Astrocyte (in vitro differentiated cells and primary cell): ENCODE results near the gene NSMCE1. TPM values are rescaled to one million over a fixed set of nuclear protein-coding genes. Genes with fewer than 3 reads are reported as not detected.
A peak's percentile ranks its signal among the peaks of the same experiment; 100 is the strongest.

ENCODE experiments used
- DNase-seq: peaks from one replicate; pipeline ENCODE4 v3.0.0-alpha.2; 2010; ENCODE audit warnings: low read depth
- FAIRE-seq: peaks from 2 replicates; lab custom pipeline; 2011; peaks lifted over from hg19 to GRCh38; lab: Jason Lieb, UNC
- H2AFZ ChIP-seq: 2 replicates; pipeline ENCODE4 v1.6.0; 2012; ENCODE audit warnings: low read depth, low read length, inconsistent platforms
- H3K27ac ChIP-seq: 2 replicates; pipeline ENCODE4 v1.5.1; 2011; ENCODE audit warnings: low read depth, low read length, inconsistent platforms
- H3K27me3 ChIP-seq: 2 replicates; pipeline ENCODE4 v1.6.0; 2011; ENCODE audit warnings: low read length, inconsistent platforms; ENCODE audit not compliant: insufficient read depth
- H3K36me3 ChIP-seq: 2 replicates; pipeline ENCODE4 v1.5.1; 2011; ENCODE audit warnings: low read length, inconsistent platforms; ENCODE audit not compliant: insufficient read depth
- H3K4me1 ChIP-seq: 2 replicates; pipeline ENCODE4 v1.5.1; 2011; ENCODE audit warnings: low read length, inconsistent platforms; ENCODE audit not compliant: insufficient read depth
- H3K4me2 ChIP-seq: 2 replicates; pipeline ENCODE4 v1.6.0; 2012; ENCODE audit warnings: low read length, inconsistent platforms
- H3K4me3 ChIP-seq: 2 replicates; pipeline ENCODE4 v1.5.1; 2011; ENCODE audit warnings: low read depth, mild to moderate bottlenecking, low read length, inconsistent platforms; ENCODE audit not compliant: insufficient read depth
- H3K79me2 ChIP-seq: 2 replicates; pipeline ENCODE4 v1.6.0; 2012; ENCODE audit warnings: mild to moderate bottlenecking, low read length, inconsistent platforms; ENCODE audit not compliant: insufficient read depth
- H3K9ac ChIP-seq: 2 replicates; pipeline ENCODE4 v1.6.0; 2012; ENCODE audit warnings: mild to moderate bottlenecking, low read length, inconsistent platforms
- H3K9me3 ChIP-seq: 2 replicates; pipeline ENCODE4 v1.5.1; 2012; ENCODE audit warnings: low read depth, mild to moderate bottlenecking, low read length, inconsistent platforms; ENCODE audit not compliant: insufficient read depth
- H4K20me1 ChIP-seq: 2 replicates; pipeline ENCODE4 v1.6.0; 2012; ENCODE audit warnings: low read length, inconsistent platforms; ENCODE audit not compliant: insufficient read depth
- H3K27ac Mint-ChIP-seq: one replicate; pipeline ENCODE4 v1.8.0; 2021; ENCODE audit warnings: mild to moderate bottlenecking, mixed read lengths; ENCODE audit not compliant: unreplicated experiment
- H3K27me3 Mint-ChIP-seq: one replicate; pipeline ENCODE4 v1.8.0; 2021; ENCODE audit warnings: low read depth, mixed read lengths; ENCODE audit not compliant: unreplicated experiment
- H3K36me3 Mint-ChIP-seq: one replicate; pipeline ENCODE4 v1.8.0; 2021; ENCODE audit warnings: low read depth, mixed read lengths; ENCODE audit not compliant: unreplicated experiment
- H3K4me1 Mint-ChIP-seq: one replicate; pipeline ENCODE4 v1.8.0; 2021; ENCODE audit warnings: low read depth, mixed read lengths; ENCODE audit not compliant: unreplicated experiment
- H3K4me3 Mint-ChIP-seq: one replicate; pipeline ENCODE4 v1.8.0; 2021; ENCODE audit warnings: mild to moderate bottlenecking, moderate library complexity, mixed read lengths; ENCODE audit not compliant: unreplicated experiment
- H3K9me3 Mint-ChIP-seq: one replicate; pipeline ENCODE4 v1.8.0; 2021; ENCODE audit warnings: mild to moderate bottlenecking, mixed read lengths; ENCODE audit not compliant: unreplicated experiment
- CTCF ChIP-seq: IDR thresholded peaks from 2 replicates; pipeline ENCODE4 v1.5.1; 2011; ENCODE audit warnings: low read depth, mild to moderate bottlenecking, inconsistent platforms, low read length, moderate library complexity; ENCODE audit not compliant: insufficient read depth
- EZH2 ChIP-seq: IDR thresholded peaks from 2 replicates; pipeline ENCODE4 v1.6.1; 2012; ENCODE audit warnings: mild to moderate bottlenecking, low read length, inconsistent platforms; ENCODE audit not compliant: insufficient read depth
- total RNA-seq: library from RNA; stranded (reverse); gene quantifications from 2 replicates; pipeline ENCODE4 v1.2.1, GENCODE V29; 2021

Gene NSMCE1
- total RNA-seq, 1 donor from 2014 or later: 12.1 TPM

DNA sequence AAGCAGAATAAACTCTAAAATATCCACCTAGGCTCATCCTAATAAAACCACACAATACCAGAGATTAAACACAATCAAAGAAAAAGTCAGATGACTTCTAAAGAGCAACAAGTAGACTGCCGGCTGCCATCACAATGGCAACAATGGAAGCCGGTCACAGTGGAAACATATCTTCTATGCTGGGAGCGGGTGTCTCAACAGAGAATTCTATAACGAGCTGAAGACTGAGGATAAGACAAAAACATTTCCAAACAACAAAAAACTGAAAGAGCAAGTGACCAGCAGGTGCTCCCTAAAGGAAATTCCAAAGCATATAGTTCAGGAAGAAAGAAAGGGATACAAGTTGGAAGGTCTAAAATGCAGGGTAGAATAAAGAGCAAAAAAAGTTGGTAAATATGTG is 8.9 kb downstream of the NSMCE1 start:
- DNase-seq (no peak), FAIRE-seq (no peak)
- Histone ChIP-seq H3K9me3 (no peaks in the 10 kb centered on the region), H3K36me3 (no peaks in the 10 kb centered on the region), H3K4me2 (no peak overlapping the region), H3K79me2 (peaks cover 18% of the 10 kb centered on the region), H2AFZ (no peak overlapping the region), H3K4me1 (peaks cover 15% of the 10 kb centered on the region), H3K4me3 (no peak overlapping the region), H4K20me1 (no peaks in the 10 kb centered on the region), H3K27ac (no peak overlapping the region), H3K9ac (no peak overlapping the region), H3K27me3 (no peaks in the 10 kb centered on the region)
- no peaks in the 10 kb centered on the region for H3K27me3 Mint-ChIP-seq
- H3K4me3 Mint-ChIP-seq: no peak overlapping the region
- no peaks in the 10 kb centered on the region for H3K36me3 Mint-ChIP-seq
- H3K4me1 Mint-ChIP-seq: peaks cover 16% of the 10 kb centered on the region
- peaks cover 1% of the 10 kb centered on the region for H3K9me3 Mint-ChIP-seq
- H3K27ac Mint-ChIP-seq: no peak overlapping the region
- TF ChIP-seq CTCF (no peak), EZH2 (no peak)

DNA sequence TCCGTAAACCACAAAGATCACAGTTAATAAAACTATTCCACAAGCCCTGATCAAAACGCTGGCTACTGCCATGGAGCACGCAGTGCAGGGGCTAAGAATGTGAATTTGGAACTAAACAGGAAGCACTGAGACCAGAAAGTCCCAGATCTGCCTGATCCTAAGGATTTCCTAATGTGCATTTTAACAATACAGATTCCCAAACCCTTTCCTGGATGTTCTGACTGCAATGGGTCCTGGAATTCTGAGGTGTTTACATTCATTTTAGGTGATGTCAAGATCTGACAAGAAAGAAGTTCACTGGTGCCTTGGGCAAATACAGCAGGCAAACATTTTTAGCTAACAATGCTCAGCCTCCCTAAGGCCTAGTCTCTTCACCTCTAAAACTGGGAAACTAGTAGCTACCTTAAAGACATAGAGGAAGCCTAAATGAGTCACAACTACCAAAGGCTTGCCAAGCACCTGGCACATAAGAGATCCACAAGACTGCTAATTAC is 10.3 kb downstream of the NSMCE1 start:
- no peaks in the 10 kb centered on the region for H3K36me3 Mint-ChIP-seq
- DNase-seq (peak; percentile 60), FAIRE-seq (no peak)
- no peaks in the 10 kb centered on the region for H3K27me3 Mint-ChIP-seq
- H4K20me1 ChIP-seq: no peaks in the 10 kb centered on the region
- H3K4me1 Mint-ChIP-seq: peaks cover 20% of the 10 kb centered on the region
- H3K79me2 ChIP-seq: peaks cover 15% of the 10 kb centered on the region
- H3K9ac ChIP-seq: no peak overlapping the region
- H2AFZ ChIP-seq: peak overlapping the region; percentile 40
- H3K4me3 Mint-ChIP-seq: no peak overlapping the region
- H3K4me1 ChIP-seq: peaks cover 17% of the 10 kb centered on the region
- no peaks in the 10 kb centered on the region for H3K36me3 ChIP-seq
- TF ChIP-seq EZH2: no peak
- TF ChIP-seq CTCF: no peak
- H3K27ac Mint-ChIP-seq: no peak overlapping the region
- H3K4me2 ChIP-seq: no peak overlapping the region
- H3K4me3 ChIP-seq: no peak overlapping the region
- H3K9me3 ChIP-seq: no peaks in the 10 kb centered on the region
- peaks cover under 1% of the 10 kb centered on the region for H3K9me3 Mint-ChIP-seq
- peak overlapping the region; percentile 8 for H3K27ac ChIP-seq
- no peaks in the 10 kb centered on the region for H3K27me3 ChIP-seq

DNA sequence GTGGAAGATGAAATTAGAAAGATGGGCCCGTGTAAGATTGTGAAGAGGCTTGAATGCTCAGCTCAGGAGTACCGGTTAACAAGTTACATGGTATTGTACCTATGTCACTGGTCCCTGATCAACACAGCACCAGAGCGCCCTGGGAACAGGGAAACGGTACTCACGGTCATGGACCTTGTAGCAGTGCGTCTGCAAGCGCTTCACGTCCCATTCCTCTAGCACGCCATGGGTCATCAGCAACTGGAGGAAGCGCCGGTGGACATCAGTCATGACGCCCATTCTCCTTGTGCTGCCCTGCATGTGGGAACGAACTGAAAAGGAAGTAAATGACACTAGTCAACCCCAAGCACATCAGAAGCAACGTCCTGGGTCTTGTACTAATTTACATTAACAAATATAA is 11.3 kb downstream of the NSMCE1 start:
- H3K79me2 ChIP-seq: peaks cover 12% of the 10 kb centered on the region
- no peak for DNase-seq
- no peaks in the 10 kb centered on the region for H3K27me3 ChIP-seq
- H3K4me1 ChIP-seq: peaks cover 22% of the 10 kb centered on the region
- Mint-ChIP-seq H3K4me1 (peaks cover 25% of the 10 kb centered on the region), H3K27ac (no peak overlapping the region), H3K27me3 (no peaks in the 10 kb centered on the region), H3K36me3 (no peaks in the 10 kb centered on the region), H3K9me3 (no peaks in the 10 kb centered on the region), H3K4me3 (no peak overlapping the region)
- TF ChIP-seq CTCF: no peak
- no peak for TF ChIP-seq EZH2
- no peak overlapping the region for H3K4me2 ChIP-seq
- H2AFZ ChIP-seq: no peak overlapping the region
- H3K9me3 ChIP-seq: no peaks in the 10 kb centered on the region
- H3K9ac ChIP-seq: no peak overlapping the region
- H4K20me1 ChIP-seq: no peaks in the 10 kb centered on the region
- H3K36me3 ChIP-seq: no peaks in the 10 kb centered on the region
- no peak for FAIRE-seq
- no peak overlapping the region for H3K27ac ChIP-seq
- no peak overlapping the region for H3K4me3 ChIP-seq
